Activated CD4-positive, alpha-beta T cell treated with anti-CD3 and anti-CD28 coated beads for 24 hours (primary cell): ENCODE measurements around the gene KRT5.

Source experiments
- DNase-seq, 2 donors: peaks; one replicate each; pipeline ENCODE4 v3.0.0-alpha.2; 2020; ENCODE audit warnings: low read depth in 2 of 2

KRT5 gene

GRCh38 chr12:52537101-52537500 lies 16.9 kb upstream of the KRT5 start:
- DNase-seq: no peak

DNA sequence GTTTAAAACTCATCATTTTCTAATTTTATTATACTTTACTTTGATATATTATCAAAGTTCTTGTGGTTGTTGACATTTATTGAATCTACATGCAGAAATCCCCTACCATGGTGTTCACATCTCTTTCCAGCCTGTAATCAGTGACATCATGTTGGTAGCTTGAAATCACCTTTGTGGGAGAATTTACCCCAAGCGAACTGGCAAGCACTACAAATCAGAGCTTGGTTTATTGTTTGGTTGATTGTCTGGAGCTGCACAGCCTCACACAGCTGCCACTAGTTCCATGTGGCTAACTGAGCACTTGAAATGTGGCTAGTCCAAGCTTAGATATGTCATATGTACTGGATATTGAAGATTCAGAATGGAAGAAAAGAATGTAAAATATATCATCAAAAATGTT lies 15.4 kb upstream of the KRT5 start:
- no peak for DNase-seq

- DNase-seq: no peak
These were observed 14.3 kb upstream of the KRT5 start for GRCh38 chr12:52534482-52534881.

DNA sequence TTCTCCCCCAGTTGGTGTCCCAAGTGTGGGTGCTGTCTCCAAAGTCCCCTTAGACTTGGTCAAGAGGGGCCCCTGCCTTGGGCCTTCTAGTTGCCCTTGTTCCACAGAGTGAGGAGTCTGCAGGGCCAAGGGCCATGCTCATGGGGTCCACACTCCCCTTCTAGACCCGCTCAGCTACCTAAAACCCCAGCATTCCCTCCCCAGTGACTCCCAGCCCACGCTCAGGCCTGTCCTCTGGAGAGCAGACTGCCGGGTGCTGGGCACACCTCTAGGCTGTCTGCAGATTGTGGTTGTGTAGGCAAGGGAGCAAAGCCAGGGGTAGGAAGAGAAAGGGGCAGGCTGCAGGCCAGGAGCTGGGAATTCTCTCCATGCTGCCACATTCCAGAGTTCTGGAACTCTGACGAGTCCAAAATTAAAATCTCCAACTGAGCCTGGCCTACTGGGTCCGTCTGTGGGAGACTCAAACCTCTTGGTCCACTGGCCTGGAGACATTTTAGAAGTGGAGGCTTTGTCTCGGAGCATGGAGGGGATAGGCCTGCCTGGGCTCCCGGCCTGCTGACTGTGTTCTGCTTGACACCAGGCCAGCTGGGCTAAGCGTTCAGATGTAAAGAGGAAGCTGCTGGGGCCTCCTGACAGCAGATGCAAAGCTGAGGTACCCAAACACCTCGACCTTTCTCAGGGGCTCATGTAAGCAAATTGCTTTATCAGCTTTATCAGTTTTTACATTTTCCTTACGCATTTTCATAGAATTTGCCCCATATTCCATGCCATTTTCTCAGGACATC lies 13.7 kb upstream of the KRT5 start:
- DNase-seq: no peak

GRCh38 chr12:52532636-52533035 lies 12.4 kb upstream of the KRT5 start:
- DNase-seq: no peak

- no peak for DNase-seq
These were observed 11.5 kb upstream of the KRT5 start for GRCh38 chr12:52531566-52532300.

- no peak for DNase-seq
These were observed 10.7 kb upstream of the KRT5 start for GRCh38 chr12:52530905-52531304.

DNA sequence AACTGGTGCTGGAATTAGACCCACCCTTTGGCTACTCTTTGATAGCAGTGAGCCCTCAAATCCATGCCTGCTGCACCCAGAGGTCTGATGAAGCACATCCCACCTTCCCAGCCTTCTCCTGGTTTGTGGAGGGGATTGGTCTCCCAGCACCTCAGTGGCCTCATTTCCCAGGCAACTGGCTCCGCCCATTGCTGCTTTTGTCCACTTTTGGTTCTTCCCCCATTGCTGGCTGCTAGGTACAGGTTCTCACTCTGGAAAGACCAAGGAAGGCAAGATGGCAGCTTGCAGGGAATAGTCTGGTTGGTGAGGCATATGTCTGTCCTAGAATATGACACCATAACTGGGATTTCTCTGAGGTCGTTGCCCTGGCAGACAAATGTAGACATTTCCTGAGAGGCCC lies 10.2 kb upstream of the KRT5 start:
- no peak for DNase-seq

GRCh38 chr12:52529846-52530245 lies 9.7 kb upstream of the KRT5 start:
- DNase-seq: no peak

DNA sequence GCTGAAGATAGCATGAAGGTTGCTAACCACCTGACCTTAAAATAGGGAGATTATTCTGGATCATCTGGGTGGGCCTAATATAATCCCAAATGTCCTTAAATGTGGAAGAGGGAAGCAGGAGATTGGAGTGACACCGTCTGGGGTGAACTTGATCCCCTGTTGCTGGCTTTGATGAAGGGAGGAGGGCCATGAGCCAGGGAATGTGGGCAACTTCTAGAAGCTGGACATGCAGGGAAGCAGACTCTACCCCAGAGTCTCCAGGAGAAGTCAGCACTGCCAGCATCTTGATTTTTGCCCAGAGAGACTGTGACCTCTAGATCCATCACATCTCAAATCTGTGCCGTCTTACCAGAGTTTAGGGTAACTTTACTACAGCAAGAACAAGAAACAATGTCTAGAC lies 9.2 kb upstream of the KRT5 start:
- no peak for DNase-seq

- no peak for DNase-seq
These were observed 8.5 kb upstream of the KRT5 start for GRCh38 chr12:52528641-52529143.

DNA sequence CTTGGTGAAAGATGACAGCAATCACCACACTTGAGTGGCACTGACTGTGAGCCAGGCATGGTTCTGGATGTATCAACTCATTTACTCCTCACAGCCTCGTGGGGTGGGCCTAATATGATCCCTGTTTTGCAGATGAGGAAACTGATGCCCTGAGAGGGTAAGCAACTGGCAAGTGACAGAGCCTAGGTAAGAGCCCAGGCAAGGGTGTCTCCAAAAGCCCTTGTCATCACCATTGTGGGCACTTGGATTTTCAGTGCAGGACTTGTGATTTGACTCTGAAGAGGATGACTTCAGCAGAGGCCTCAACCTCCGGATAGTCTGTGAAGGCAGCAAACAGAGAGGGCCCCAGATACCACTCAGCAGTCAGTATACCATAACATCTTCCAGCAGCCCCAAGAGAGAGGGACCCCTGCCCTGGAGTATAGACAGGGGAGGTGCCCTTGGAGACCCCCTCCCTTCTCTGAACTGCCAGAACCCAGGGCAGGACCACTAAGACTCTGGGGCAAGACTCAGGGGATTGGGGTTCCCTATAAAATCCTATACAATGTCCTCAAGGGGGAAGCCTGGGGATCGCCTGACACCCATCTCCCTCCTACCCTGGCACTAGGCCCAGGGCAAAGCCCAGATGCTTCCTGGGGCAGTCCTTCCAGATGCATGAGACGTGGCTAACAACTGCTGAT lies 7.1 kb upstream of the KRT5 start:
- DNase-seq: no peak

DNA sequence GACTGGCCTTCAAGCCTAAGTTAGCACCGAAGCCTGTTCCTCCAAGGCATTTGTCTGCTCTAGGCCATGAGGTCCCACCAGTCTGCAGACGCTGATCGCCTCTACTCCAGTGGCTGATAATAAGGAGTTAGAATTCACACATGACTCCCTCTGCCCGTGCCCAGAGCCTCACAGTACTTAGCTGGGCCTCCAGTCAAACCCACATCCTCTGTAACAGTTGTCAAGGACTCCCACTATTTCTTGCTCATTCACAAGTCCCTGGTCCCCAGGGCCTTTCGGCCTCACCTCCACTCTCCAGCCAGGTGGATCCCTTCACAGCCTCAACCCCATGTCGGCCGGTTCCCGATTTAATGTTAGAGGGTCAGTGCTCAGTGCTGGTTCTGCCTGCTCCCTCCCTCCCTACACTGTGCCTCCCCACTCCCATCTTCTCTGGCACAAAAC lies 6.3 kb upstream of the KRT5 start:
- DNase-seq: no peak

DNA sequence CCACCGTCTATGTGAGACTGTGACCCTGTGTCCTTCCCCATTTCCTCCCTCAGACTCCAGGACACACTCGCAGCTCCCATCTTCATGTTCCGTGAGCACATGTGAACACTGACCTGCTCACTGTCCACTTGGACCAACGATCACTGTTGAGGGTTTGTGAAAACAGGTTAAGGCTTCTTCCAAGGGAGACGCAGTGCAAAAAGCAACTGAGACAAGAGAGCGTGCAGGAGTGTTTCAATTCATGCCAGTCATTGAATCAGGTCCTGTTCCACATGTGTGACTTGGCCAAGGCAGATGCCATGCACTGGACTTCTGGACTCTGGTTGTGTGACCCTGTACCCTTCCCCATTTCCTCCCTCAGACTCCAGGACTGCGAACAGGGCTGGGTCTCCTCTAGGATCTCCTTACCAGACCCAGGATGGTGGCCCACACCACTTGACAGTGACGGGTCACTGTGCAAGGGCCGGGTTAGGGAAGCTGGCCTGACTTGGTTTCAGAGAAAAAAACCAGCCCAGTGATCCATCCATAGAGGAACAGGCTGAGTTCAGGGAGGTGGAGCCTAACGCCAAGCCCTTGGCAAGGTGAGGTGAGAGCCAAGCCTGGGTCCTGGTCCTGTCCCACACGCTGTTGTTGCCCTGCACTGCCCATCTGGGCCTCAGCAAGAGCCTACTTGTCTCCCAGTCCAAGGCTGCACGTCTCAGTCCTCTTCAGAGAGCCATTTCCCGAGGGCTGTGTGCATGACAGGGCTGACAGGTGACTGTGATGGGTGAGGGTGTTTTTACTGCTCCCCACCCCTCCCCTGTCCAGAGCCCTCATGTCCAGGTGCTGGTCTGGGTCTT lies 5.7 kb upstream of the KRT5 start:
- no peak for DNase-seq

GRCh38 chr12:52524898-52525591 lies 4.9 kb upstream of the KRT5 start:
- no peak for DNase-seq

DNA sequence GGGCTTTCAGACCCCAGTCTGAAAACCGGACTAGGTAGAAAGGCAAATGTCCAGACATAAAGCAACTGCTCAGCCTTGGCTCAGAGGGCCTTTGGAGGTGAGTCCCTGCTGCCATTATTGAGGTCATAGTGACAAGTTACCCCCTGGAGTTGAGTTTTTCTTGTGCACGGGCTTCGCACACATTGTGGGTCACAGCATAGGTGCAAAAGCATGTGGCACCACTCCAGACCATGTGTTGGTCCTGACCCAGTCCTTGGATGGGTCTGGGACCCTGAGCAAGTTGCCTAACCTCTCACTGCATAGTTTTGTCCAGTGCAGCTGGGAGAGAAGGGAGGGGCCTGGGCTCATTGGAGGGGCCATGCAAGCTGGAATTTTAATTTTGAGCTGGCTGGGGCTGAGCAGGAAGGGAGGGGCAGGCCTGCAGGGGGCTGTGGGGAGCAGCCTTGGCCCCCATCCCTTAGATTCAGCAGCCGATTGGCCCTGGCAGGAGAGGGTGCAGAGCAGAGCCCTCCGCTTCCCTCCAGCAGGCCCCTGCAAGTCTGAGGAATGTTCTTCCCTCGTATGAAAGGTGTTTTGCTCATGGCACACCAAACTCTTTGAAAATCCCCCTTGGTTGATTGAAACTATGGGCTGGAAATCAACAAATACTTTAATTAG lies 4.2 kb upstream of the KRT5 start:
- DNase-seq: no peak

DNA sequence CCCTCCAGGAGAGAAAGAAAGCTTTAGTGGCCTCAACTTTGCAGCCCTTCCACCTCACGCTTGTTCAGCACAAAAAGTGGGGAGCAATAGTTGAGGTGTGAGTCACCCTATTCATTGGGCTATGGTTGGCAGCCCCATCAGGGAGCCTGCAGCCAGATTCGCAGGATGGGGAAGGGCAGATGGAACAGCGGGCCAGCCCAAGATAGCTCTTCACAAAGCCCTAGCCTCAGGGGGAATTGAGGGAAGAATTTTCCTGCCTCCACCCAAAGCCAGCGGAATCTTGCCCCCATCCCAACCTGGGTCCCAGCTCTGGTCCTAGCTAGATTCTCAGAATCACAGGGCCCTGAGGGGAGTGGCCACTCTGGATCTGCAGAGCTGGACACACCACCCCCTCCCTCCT lies 3.6 kb upstream of the KRT5 start:
- DNase-seq: no peak

DNA sequence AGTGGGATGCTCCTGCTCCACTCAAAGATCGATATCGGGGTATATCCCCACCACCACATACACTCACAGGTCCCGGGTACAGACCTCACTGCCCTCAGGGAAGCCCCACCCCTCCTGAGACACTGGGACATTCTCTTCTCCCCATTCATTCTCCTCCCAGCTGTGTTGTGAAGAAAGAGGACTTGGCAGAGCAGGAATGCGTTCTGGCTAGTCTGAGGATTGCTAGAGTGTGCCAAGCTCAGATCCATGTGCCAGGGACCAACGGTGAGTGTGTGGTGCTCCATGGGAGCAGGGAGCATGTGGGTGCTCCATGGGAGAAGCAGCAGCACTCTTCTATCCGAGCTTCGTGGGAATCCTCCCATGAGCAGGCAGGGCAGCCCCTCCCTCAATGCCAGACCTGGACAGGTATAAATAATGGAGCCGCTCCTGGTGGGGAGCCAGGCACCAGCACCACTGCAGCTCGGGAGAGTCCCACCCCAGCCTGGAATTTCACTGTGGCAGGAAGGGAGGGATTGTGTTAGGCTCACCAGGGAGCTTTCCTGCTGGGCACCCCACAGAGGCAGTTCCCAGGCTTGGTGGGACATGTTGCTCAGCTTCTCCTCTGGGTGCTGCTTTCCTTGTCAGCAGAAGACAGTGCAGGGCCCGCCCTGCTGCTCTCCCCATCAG lies 2.3 kb upstream of the KRT5 start:
- DNase-seq: no peak

GRCh38 chr12:52521568-52522266 lies 1.5 kb upstream of the KRT5 start:
- DNase-seq: no peak
